ENCODE data around the gene RP2.

DNA sequence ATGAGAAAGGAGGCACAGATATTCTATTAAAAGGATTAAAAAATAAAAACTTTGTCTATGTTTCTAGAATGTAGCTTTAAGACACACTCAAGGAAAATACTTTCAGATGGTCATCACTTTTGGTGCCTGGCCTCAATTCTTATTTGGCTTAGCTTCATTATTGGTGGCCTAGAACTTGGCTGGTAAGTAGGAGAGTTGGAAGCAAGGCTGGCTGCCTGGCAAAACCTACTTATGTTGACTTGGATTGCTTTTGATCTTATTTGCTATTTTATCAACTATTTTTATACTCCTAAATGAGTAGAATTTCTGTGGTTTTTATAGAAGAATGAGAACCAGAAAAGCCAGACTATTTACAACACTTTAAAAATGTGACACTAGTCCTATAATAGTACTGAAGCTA is 40.1 kb downstream of the RP2 start:
- TF ChIP-seq RXRA (IDR thresholded peaks at IDR 0.05; ENCODE audit: insufficient read depth, low read depth, low read length) (no peak), EP300 (IDR thresholded peaks at IDR 0.05; ENCODE audit: borderline replicate concordance in 1 of 2, low read depth in 2 of 2, low read length in 2 of 2) (no peak), SIN3A (conservative IDR thresholded peaks at IDR 0.05 in 1 of 2, IDR thresholded peaks at IDR 0.05 in 1 of 2; ENCODE audit: low read depth in 1 of 2, low read length in 2 of 2) (no peak), KDM1A (IDR thresholded peaks at IDR 0.05; ENCODE audit: borderline replicate concordance, low read length) (no peak), POLR2A (IDR thresholded peaks at IDR 0.05; ENCODE audit: control extremely low read depth in 1 of 2, low read depth in 2 of 2, low read length in 2 of 2) (no peak), MAX (IDR thresholded peaks at IDR 0.05) (no peak), JUN (IDR thresholded peaks at IDR 0.05; ENCODE audit: low read depth, low read length) (no peak), MAFK (IDR thresholded peaks at IDR 0.05; ENCODE audit: low read depth, low read length) (no peak), ATF2 (IDR thresholded peaks at IDR 0.05; ENCODE audit: low read length) (no peak), TCF12 (IDR thresholded peaks at IDR 0.05; ENCODE audit: low read depth, low read length) (no peak), POLR2AphosphoS5 (IDR thresholded peaks at IDR 0.05; ENCODE audit: low read depth, low read length) (no peak)
- TF ChIP-seq, protein P1, sequence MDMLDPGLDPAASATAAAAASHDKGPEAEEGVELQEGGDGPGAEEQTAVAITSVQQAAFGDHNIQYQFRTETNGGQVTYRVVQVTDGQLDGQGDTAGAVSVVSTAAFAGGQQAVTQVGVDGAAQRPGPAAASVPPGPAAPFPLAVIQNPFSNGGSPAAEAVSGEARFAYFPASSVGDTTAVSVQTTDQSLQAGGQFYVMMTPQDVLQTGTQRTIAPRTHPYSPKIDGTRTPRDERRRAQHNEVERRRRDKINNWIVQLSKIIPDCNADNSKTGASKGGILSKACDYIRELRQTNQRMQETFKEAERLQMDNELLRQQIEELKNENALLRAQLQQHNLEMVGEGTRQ (IDR thresholded peaks at IDR 0.05; ENCODE audit: low read length) = no peak
- TF ChIP-seq, protein P2, sequence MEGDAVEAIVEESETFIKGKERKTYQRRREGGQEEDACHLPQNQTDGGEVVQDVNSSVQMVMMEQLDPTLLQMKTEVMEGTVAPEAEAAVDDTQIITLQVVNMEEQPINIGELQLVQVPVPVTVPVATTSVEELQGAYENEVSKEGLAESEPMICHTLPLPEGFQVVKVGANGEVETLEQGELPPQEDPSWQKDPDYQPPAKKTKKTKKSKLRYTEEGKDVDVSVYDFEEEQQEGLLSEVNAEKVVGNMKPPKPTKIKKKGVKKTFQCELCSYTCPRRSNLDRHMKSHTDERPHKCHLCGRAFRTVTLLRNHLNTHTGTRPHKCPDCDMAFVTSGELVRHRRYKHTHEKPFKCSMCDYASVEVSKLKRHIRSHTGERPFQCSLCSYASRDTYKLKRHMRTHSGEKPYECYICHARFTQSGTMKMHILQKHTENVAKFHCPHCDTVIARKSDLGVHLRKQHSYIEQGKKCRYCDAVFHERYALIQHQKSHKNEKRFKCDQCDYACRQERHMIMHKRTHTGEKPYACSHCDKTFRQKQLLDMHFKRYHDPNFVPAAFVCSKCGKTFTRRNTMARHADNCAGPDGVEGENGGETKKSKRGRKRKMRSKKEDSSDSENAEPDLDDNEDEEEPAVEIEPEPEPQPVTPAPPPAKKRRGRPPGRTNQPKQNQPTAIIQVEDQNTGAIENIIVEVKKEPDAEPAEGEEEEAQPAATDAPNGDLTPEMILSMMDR (IDR thresholded peaks at IDR 0.05; ENCODE audit: control extremely low read depth in 1 of 3, insufficient read depth in 1 of 3, low read depth in 1 of 3, low read length in 3 of 3) = no peak
